ENCODE results near the gene NEDD4L.
"Not testable (repeated sequence)": the region's sequence is repeated elsewhere in the genome, so short reads cannot be mapped to it uniquely, and the experiment has no call there.

The NEDD4L gene

DNA sequence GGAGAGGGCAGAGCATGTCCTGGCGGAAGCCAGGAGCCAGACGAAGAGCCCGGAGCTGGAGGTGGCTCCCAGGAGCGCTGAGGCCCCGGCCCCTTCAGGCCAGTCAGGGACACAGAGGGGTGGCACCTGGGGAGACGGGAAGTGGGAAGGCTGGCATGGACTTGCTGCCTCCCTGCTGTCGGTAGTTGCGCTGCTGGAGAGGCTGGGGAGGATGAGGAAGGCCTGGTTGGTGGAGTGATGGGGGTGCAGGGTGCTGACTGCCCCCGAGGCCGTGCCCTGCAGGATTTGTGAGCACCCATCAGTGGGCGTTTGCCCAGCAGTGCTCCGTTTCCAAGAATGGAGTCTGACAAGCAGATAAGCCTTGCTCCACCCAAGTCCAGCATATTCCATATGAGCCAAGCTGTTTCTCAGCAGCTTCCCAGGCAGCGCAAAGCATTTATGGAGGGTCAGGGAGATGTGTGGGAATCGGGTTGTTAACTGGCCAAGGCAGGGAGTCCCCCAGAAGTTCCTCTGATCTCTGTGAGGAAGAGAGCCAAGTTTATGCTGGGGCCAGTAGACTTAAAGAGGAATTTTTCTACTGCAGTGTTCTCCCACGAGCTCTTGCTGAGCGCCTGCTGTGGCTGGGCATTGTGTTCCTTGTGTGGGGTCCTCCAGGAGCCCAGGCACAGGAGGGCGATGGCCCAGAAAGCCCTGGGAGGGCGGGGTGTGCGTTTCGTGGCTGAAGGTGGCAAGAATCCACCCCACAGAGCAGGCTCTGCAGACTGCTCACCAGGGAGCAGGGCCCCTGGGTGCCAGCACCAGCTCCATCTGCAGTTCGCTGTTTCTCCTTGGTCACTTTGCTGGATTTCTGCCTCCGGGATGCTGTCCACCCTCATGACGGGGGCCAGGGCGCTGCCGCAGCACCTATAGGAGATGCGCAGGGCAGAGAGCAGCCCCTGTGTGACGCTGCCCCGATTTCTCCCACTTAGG is 334.7 kb downstream of the NEDD4L start:
- DNase-seq (ENCODE audit: low read depth): no peak

DNA sequence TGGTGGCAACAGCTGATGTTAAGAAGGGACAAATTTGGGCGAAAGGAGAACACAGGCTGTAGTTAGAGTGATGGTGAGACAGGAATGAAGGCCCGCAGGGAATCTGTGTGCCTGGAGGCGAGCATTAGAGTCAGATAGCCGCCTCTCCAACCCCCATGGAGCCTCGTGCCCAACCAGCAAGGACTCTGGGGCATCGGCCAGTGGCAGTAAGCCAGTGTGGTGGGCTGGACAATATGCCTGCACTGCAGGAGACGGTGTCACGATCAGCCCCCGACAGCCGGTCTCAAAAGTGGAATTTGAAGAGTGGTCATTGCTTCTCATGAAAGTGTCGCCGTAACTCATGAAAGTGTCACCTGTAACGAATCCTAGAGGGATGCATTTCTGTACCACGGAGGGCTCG is 335.4 kb downstream of the NEDD4L start:
- no peak for DNase-seq (ENCODE audit: low read depth)

DNA sequence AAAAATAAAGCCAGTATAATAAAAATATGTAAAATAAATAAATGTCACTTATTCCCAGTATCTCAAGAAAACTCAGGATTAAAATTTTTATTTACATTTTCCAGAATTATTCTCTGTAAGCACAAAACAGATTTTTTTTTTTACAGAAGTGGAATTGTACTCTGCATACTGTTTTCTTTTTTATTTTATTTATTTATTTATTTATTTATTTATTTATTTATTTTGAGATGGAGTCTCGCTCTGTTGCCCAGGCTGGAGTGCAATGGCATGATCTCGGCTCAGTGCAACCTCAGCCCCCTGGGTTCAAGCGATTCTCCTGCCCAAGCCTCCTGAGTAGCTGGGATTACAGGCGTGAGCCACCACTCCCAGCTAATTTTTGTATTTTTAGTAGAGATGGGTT is 336.1 kb downstream of the NEDD4L start:
- not testable (repeated sequence) for DNase-seq (ENCODE audit: low read depth)

DNA sequence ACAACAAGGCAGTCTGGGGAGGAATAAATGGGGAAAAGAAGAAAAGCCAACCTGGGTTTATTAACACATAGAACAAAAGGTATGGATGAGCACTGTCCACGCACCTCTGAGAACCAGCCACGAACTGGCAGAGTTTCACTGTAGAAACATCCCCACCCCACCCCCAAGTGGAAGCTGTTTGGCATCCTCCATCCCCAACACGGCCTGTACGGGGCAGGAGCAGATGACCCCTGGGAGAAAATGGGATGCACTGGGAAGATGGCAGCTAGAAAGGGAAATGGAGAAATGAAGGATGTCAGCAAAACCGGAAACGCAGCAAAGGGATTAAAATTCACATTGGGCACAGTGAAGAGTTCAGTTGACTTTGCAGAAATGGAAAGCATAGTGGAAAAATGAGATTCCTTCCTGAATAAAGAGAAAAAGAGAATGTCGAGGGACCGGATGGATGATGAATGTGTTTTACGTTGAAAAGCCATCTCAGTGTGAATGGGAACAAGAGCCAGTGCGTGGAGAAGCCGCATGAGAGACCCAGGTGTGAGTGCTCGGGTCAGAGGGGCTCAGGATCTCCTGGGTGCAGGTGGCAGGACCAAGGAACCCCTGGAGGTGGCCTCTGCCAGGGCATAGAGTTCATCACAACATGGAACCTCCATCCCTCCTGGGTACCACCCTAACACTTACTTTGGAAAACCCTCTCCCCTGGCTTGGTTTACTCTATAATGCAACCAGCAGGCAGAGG is 337.8 kb downstream of the NEDD4L start:
- DNase-seq (ENCODE audit: low read depth): no peak

DNA sequence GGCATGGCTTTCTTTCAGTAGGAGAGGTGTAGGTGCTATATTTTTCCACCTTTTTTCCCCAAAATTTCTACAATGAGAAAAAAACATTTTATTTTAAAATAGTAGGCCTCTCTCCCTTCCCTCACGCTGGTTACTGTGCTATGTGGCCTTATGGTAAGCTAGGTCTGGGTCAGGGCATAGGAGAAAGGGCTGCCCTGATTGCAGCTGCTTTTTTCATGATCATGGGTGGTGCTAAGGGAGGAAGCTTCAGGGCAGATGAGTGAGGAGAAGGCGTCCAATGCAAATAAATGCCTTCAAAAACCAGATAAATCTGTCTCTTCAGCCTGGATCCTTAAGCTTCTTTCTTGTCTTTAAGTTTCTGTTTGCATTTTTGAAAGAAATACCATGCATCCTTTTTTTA is 338.4 kb downstream of the NEDD4L start:
- no peak for DNase-seq (ENCODE audit: low read depth)

DNA sequence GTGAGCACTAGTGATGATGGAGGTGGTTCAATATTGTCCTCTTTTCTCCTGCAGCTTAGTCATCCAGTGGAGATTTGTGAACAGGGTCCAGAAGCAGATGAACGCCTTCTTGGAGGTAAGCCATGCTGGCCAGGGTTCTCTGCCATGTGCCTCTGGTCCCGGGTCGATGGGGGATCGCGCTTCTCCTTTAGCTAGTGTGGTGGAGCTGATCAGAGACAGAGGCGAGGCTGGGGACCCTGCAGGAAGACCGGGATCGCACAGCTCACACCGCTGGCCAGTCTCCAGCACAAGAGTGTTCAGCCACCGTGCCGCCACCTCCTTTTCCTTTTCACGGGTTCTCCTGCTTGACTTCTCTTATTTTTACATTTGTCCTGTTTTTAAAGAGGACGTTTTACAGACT is 341.4 kb downstream of the NEDD4L start:
- no peak for DNase-seq (ENCODE audit: low read depth)

DNA sequence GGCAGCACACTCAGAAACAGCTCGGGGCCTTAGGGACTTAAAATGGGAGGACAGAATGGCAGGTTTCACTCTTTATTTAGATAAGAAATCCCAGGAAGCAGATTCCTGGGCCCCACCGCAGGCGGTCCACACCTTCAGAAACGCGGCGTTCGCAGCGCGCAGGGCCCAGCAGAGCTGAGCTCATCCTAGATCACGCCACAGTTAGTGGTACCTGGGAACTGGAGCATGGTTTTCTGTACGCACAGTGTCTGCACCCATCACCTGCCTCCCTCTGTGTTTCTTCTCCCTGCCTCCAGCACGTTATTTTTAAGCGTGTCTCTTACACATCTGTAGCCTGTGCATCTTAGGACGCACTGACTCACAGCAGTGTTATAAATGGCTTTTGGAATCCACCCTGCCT is 342.8 kb downstream of the NEDD4L start:
- no peak for DNase-seq (ENCODE audit: low read depth)

DNA sequence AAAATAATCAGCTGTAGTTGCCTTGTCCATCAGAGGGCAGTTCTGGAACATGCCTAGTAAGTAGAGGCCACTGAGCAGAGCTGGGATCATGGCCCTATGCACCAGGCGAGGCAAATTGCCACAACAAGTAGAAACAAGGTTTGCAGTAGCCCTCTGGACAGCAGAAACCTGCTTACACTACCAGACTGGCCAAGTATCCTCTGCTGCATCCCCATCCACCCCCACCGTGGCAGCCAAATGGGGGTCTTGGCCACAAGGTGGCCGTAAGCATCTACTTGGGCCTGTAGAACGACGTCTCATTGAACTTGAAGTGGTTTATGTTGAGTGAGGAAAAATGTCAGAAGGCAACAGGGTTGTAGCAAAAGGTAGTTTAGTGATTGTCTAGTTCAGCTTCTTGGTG is 343.7 kb downstream of the NEDD4L start:
- DNase-seq (ENCODE audit: low read depth): no peak

DNA sequence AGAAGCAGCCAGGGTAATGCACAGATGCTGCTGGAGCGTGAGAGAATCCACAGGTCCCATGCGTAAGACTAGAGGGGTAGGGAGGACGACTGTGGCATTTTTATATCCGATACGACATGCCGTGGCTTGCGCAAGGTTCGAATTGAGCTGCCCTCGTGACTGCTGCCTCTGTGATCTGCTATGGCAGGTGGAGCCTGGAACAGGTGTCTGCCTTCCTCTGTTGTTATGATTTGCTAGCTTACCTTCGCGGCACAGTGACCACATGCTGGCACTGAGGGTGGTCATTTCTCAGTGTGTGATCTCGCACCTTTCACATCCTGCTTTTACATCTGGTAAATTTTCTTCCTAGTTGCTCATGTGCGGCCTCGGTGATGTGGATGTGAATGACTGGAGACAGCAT is 344.7 kb downstream of the NEDD4L start:
- no peak for DNase-seq (ENCODE audit: low read depth)

DNA sequence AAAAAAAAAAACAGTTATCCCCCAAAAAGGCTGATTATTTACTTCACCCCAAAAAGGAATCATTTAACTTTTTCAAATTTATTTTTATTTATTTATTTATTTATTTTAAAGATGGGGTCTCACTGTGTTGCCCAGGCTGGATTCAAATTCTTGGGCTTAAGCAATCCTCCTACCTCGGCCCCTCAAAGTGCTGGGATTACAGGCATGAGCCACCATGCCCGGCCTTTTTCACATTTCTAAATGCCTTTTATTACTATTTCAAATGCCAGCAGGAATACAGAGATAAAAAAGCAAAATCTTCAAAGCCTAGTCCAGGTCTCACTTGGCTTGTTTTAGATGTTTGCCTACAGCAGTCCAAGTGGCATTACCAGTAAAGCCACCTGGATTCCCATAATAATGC is 345.7 kb downstream of the NEDD4L start:
- no peak for DNase-seq (ENCODE audit: low read depth)

DNA sequence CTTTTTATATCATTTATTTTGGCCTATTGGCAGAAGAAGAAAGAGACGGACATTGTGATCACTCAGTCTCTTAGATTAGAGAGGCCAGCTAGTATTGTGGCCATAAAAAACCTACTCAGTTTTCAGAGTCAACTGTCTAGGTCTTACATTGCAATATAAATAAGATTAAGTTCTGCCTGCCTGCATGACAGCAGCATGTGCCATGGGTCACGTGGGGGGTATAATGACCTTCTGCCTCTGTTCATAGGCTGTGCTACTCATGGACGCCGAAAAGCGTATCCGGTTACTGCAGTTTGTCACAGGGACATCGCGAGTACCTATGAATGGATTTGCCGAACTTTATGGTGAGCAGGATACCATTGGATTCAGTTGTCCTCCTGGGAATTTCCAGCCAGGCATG is 346.4 kb downstream of the NEDD4L start:
- DNase-seq (ENCODE audit: low read depth): no peak

DNA sequence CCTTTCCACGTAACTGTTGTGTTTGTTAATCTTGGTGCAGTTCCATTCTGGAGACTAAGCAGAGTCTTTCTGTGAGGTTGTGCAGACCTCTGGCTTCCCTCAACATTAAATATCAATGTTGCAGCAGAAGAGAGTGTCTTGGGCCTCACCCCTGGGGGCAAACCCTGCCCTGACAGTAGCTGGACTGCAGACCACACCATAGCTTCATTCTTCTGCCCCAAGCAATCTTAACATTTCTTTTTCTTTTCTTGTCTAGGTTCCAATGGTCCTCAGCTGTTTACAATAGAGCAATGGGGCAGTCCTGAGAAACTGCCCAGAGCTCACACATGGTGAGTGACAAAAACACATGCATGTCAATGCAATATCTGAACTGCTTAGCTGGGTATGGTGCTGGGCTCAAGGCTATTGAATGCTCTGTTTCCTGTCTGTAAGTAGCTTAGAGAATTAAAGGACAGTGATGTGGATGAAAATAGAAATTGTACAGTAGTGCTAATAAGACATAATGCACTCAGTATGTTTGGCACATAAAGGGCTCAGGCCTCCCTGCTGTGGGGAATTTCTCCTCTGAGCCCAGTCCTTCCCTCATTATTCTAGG is 347.3 kb downstream of the NEDD4L start:
- no peak for DNase-seq (ENCODE audit: low read depth)

DNA sequence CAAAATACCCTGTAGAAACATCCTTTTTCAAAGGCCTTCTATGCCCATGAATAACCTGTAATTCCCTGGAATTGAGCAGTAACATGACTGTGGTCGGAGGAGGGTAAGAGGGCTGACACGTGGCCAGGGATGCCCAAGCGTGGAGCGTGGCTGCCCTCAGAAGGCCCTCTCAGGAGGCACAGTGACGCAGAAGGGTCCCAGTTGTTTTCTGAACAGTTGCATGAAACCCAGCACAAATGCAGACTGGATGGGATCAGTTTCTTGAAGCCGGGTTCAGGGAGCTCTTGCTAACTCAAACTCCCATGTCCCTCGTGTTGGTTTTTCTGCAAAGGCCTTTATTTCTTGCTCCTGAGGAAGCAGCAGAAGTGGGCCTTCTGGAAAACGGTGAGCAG is 347.9 kb downstream of the NEDD4L start:
- no peak for DNase-seq (ENCODE audit: low read depth)

DNA sequence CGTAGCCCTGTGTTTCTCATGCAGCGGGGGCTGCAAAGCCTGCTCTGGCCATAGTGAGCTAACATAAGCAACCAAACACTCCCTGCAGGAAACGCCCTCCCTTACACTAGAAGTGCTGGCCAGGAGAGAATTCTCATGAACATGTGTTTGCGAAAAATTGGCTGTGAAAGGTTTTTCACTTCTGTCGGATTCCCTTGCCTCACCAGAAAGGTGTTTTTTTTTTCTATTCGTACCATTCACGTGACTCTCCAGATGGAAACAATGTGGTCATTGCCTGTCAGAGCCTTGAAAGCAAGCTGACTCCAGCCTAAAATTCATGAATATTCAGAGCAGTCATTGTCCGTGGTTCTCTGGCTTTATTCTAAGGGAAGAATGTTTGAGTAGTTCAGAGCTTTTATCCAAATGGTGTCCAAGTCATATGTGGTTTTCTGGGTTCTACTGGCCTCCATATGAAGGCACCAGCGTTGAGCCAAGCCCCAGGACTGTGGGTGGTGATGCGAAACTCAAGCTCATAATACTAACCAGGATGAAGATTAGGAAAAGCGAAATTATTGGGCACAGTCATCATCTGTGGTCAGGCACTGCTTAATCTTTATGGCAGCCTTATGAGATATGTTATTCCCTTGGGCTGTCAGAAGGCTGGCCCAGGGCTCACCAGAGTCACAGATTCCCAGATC is 348.4 kb downstream of the NEDD4L start:
- DNase-seq (ENCODE audit: low read depth): peak; percentile 66

DNA sequence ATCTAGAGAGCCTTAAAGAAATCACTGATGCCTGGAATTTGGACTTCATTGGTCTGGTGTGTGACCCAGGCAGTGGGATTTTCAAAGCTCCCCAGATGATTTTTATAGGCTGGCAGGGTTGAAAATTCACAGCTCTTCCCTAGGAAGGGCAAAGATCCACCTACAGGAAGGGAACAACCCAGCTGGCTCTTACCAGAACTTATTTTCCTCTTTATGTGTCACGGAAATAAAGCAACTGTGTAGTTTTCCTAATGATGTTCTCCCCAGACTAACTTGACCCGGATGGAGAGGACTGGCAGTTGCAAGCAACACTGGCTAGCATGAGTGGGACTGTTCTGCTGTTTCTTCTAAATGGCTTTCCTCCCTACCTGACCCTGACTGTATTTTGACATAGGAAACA is 349.3 kb downstream of the NEDD4L start:
- no peak for DNase-seq (ENCODE audit: low read depth)

DNA sequence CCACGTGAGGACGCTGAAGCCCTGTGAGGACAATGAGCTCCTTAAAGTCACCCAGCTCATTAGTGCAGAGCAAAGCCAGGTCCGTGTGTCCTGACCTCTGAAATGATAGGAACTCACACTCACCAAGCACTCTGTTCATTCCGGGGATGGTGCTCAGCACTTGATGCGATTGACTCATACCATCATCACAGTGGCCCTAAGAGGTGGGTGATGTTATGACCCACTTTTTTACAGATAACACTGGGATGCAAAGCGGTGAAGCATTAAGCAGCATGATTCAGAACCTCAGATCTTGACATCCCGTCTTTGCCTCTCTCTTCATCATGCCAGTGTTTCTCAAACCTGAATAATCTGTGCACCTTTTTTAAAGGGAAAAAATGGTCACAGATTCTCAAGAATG is 350.0 kb downstream of the NEDD4L start:
- peak; percentile 34 for DNase-seq (ENCODE audit: low read depth)

DNA sequence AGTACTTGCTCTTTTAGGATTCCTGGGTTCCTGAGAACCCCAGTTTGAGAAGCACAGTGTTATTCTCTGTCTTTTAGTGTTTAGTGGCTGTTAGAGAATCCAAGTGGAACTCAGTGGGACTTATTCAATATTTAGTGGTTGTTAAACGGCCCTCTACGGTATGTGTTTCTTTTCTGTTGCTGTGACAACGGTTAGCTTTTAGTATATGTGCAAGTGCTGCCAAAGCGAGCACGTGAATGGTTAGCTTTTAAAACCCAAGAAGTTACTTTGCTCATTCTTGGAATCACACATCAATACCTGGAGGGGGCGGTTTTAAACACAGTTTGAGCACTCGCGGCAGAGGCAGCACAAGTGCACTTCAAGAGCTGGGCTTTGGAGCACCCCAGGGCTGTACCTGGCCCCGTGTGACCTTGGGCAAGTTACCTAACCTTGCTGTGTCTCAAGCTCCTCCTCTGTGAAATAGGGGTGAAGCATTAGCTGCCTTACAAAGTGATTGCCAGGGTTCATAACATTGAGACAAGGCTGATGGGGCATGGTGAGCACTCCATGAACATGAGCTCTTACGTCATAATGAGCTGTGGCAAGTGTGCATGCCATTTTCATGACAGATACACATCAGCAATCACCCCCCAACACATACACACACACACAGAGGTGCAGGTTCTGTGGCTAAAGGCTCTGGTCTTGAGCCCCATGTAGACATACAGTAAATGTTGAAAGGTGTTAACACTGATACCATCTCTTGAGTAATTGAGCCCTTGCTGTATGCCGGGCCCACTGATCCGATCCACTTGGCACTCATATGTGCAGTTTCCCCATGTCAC is 350.8 kb downstream of the NEDD4L start:
- DNase-seq (ENCODE audit: low read depth): peak; percentile 18

DNA sequence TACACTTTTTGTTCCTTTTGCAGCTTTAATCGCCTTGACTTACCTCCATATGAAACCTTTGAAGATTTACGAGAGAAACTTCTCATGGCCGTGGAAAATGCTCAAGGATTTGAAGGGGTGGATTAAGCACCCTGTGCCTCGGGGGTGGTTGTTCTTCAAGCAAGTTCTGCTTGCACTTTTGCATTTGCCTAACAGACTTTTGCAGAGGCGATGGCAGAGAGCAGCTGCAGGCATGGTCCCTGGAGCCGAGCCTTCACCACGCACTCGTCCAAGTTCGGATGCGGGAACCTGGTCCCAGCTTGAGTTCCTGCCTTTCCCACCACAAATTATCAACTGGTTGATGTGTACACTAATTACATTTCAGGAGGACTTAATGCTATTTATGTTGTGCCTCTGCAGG is 352.1 kb downstream of the NEDD4L start:
- DNase-seq (ENCODE audit: low read depth): no peak

DNA sequence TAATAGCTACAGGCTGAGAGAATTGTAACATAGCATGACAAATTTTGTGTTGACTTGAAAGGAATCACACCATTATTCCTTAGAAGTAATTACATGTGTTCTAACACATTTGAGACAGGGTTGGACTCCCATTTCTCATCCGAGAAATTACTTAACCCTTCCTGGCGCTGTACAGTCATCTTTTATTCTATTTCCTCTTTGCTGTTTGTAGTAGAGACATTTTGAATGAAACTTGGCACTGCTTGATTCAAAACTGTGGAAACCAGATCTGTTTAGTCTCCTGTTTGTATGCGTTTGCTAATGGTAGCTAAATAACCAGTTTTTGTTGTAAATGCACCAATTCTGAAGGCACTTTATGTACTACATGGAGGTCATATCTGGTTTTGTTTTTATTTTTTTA is 352.9 kb downstream of the NEDD4L start:
- no peak for DNase-seq (ENCODE audit: low read depth)

DNA sequence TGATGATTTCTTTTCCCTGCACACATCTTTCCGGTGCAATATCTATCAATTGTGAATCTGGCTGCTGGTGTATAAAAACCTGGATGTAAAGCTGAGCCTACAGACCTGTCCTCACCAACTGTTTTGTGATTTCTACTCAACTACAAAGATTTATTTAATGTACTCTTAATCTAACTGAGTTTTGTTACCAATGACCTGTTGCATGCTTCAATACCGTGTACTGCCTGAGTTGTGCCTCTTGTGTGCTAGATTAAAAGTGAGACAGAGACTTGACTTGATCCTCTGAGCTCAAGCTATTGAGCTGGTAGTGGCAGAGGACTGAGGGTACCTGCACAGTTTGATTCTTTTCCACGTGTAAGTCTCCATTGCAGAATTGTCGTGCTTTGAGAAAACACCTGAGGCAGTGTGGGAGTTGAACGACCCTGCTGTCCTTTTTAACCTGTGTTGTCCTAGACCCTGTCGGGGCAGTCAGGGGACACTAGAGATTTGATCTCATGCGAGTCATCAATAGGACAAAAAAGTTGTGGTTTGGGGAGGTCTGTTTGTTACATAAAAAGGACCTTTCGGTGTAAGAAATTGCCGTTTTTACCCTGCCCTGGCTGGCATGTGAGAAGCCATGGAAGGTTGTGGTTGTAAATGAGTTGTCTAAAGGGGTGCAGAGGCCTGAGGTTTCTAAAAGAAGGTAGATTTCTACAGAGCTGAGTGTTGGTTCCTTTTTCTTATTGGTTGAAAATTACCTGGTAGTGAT is 353.5 kb downstream of the NEDD4L start:
- no peak for DNase-seq (ENCODE audit: low read depth)

Measured in iris pigment epithelial cell (primary cell).